GM19043 (cell line): ENCODE measurements around the gene EIF4A3.
"Not testable (repeated sequence)": the region's sequence is repeated elsewhere in the genome, so short reads cannot be mapped to it uniquely, and the experiment has no call there.

Experiments
- ATAC-seq: cut with Tn5 transposase; IDR thresholded peaks from one replicate; pipeline ENCODE4 v1.9.1; 2021; ENCODE audit warnings: low read depth; ENCODE audit not compliant: unreplicated experiment

EIF4A3 gene

DNA sequence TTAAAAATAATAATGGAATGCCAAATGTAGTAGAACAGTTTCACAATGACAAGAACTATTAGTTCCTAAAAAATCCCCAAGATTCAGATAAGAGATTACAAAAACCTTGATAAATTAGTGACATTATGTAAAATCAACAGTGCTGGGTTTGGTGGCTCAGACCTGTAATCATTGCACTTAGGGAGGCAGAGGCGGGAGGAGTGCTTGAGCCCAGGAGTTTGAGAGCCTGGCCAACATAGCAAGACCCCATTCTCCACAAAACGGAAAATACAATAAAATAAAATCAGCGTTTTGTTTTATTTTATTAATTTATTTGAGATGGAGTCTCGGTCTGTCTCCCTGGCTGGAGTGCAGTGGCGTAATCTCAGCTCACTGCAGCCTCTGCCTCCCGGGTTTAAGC is 27.0 kb upstream of the EIF4A3 start:
- no peak for ATAC-seq

DNA sequence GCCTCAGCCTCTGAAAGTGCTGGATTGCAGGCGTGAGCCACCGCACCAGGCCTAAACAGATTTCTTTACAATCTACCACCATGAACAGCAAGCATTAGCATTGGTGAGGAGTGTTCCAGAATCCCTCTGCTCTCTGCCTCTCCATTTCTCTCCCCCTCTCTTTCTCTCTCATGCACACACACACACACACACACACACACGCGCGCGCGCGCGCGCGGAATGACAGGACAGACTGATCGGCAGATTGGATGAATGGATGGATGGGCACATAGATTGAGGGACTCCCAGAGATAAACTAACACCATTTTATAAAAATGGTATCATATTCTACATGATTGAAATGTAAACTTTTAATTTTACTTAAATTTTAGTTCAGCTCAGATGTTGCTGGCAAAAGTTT is 26.2 kb upstream of the EIF4A3 start:
- no peak for ATAC-seq

DNA sequence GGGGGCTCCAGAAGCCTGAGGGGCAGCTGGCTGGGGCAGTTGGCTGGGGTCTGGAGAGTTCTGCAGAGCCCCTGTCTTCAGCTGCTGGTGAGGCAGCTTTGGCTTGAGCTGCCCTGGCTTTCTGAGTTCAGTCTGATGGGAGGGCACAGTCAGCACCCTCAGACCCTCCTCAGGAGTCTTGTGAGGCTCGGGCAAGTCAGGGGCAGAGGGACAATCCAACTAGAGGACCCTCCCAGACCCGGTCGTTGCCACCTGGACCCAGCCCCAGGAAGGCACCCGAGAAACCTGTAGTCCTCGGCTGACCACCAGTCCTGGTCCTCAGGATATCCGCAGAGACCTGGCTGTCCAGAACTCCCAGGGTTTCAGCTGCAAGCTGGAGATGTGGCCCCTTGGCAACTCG is 24.8 kb upstream of the EIF4A3 start:
- no peak for ATAC-seq

DNA sequence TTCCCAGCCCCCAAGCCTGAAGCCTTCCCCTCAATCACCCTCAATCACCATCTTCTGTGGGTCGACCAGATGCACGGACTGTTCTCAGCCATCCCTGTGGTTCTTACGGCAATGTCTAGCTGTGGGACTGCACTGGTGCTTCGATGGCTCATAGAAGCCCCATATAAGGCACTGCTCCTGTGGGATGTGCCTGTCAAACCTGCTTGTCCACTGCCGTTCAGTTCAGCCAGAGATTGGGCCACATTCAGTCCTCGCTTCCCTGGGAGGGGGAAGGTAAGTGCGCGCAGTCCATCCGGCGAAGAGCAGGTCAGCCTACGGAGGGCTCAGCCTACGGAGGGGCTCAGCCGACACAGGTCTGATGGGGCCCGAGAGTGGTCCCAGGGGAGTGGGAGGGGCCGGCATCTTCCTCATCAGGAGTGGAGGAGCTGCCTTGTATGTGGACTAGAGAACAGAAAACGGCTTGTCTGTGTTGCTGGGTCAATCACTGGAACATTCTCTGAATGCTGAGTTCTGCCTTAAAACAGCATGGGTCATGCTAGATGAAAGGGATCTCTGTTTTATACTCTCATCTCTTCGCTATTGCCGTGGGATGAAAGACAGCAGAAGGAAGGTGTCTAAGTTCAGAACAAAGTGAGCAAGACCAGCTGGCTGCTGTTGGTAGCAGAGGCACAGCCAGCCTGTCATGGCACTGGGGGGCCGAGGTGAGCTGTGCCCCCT is 23.0 kb upstream of the EIF4A3 start, which contains the start of gene CARD14:
CARD14 (plus strand) TSS at position 247 of the 717 bp plus-strand sequence. CDS start 11,409 bp downstream, outside the sequence.
- no peak for ATAC-seq

DNA sequence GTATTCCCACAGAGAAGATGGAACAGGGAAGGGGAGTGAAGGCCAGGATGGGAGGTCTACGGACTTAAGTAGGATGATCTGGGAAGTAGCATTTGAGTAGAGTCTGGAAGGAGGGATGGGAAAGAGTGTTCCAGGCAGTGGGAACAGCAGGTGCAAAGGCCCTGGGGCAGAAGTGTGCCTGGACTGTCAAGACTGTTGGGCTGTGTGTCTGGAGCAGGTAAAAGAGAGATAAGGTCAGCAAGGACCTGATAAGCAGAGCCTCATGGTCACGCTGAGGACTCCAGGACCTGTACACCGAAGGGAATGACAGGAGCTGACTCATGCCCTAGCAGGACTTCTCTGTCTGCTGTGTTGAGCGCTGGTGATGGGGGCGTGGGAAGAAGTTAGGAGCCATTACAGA is 22.2 kb upstream of the EIF4A3 start:
- no peak for ATAC-seq

GRCh38 chr17:80168371-80168770 is 21.4 kb upstream of the EIF4A3 start:
- no peak for ATAC-seq

DNA sequence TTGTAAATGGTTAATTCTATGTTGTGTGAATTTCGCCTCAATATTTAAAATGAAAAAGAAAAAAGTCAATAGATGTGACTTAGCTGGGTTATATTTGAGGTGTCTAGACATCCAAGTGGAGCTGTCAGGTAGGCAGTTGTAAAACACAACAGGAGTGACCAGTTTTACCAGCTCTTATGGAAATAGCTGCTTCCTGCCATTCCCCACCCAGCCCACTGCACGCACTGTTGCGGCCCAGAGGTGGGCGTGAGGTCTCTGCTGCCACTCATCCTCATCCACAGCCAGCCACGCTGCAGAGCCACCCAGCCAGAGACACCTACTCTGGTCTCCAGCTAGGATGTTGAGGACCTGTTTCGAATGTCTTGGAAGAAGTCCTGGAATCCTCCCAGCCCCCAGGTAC is 19.5 kb upstream of the EIF4A3 start:
- no peak for ATAC-seq

- no peak for ATAC-seq
These were observed 17.3 kb upstream of the EIF4A3 start for GRCh38 chr17:80164185-80164584.

DNA sequence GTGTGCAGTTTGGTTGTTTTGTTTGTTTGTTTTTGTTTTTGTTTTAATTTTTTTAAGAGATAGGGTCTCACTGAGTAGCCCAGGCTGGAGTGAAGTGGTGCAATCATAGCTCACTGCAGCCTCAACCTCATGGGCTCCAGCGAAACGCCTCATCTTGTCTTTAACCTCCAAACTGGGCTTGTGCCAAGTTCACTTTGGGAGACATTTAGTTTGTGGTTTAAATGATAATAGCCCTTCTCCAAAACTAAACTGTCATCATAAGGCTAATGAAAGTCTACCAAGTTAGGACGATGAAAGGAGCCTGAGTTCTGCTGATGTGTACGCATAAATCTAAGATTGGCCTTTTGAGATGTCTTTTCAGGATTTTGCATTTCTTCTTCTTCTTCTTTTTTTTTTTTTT is 16.4 kb upstream of the EIF4A3 start:
- ATAC-seq, result no peak

DNA sequence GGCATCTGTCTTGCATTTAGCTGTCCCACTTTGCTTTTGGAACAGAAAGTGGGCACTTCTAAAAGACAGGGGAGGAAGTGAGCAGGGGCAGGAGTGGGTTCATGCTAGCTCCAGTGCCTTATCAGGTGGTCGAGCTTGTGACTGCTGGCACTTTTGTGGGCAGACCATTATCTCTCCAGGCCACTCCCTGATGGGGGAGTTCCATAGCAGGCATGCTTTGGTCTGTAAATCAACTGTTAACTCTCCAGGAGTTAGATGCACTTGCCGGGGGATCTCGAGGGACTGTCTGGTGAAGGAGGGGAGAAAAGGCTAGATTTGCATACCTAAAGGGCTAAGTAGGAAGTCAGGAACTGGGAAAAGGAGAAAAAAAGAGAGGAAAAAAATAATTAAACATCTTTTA is 13.6 kb upstream of the EIF4A3 start:
- ATAC-seq, result no peak

- no peak for ATAC-seq
These were observed 11.9 kb upstream of the EIF4A3 start for GRCh38 chr17:80158846-80159245.

DNA sequence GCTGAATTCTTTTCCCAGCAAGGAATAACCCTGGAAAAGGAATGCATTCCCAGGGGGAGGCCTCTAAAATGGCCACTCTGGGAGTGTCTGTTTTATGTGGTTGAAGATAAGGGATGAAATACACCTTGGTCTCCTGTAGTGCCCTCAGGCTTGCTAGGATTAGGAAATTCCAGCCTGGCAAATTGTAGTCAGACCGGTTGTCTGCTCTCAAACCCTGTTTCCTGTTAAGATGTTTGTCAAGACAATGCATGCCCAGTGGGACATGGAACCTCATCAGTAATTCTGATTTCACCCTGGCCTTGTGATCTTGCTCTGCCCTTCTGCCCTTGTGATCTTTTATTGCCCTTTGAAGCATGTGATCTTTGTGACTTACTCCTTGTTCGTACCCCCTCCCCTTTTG is 8.7 kb upstream of the EIF4A3 start:
- ATAC-seq, result not testable (repeated sequence)

DNA sequence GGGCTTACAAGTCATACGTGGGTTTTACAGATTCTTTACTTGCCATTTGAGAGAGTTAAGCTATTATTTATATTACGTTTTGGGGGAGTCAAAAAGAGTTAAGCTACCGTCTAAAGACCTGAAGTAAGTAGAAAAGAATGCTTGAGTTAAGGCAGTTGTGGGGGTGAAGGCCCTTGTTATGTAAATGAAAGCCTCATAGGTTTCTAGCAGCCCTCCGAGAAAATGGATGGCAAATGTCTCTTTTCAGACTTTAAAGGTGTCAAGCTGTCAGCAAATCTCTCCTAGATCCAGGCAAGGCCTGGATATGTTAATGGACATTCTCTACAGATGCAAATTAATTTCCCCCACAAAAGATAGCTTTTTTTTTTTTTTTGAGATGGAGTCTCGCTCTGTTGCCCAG is 7.2 kb upstream of the EIF4A3 start:
- no peak for ATAC-seq

DNA sequence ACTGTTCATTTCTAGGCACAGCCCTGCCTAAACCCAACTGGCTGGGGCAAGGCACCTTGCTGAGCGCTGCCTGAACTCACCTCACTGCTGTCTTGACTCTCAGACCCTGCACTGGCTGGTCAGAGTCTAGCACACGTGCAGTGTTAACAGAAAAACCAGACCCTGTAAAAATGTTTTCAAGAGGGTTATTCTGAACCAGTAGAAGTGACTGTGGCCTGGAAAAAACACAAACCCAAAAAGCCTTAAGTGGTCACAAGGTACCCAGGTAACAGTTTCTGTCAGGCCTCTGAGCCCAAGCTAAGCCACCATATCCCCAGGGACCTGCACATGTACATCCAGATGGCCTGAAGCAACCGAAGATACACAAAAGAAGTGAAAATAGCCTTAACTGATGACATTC is 6.1 kb upstream of the EIF4A3 start:
- peak; percentile 53 for ATAC-seq

DNA sequence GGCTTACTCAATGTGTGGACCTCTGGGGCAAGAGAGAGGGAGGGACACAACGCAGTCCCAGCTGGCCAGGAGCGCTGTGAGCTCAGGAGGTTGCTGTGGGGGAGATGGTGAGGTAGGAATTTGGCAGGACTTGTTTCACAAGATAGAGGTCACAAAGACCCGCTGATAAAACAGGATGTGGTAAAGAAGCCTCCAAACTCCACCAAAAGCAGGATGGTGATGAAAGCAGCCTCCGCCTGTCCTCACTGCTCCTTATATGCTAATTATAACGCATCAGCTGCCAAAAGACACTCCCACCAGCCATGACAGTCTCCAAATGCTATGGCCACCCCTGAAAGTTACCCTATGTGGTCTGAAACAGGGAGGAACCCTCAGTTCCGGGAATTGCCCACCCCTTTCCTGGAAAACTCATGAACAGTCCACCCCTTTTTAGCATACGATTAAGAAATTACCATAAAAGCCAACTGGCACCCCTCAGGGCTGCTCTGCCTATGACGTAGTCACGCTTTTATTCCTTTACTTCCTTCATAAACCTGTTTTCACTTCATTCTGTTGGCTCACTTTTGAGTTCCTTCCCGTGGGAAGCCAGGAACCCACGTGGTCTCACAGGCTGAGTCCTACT is 5.3 kb upstream of the EIF4A3 start:
- no peak for ATAC-seq

DNA sequence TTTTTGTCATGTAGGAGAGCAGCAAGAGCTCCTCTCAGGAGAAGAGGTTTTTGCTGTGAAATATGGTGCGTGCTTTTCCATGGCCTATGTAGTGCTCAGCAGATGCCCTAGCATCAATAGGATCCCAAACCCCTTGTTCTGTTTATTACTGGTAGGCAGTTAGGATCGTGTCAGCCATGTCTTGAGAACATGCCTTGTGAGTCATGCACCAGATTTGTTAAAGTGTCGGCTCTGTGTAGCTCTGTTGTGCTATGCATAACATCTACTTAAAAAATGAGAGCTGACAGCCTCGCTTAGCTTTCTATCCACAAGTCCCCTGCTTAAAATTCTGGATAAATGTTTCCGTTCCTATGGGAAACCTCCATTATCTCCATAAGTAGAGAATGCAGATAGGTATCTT is 4.4 kb upstream of the EIF4A3 start:
- ATAC-seq, result no peak

DNA sequence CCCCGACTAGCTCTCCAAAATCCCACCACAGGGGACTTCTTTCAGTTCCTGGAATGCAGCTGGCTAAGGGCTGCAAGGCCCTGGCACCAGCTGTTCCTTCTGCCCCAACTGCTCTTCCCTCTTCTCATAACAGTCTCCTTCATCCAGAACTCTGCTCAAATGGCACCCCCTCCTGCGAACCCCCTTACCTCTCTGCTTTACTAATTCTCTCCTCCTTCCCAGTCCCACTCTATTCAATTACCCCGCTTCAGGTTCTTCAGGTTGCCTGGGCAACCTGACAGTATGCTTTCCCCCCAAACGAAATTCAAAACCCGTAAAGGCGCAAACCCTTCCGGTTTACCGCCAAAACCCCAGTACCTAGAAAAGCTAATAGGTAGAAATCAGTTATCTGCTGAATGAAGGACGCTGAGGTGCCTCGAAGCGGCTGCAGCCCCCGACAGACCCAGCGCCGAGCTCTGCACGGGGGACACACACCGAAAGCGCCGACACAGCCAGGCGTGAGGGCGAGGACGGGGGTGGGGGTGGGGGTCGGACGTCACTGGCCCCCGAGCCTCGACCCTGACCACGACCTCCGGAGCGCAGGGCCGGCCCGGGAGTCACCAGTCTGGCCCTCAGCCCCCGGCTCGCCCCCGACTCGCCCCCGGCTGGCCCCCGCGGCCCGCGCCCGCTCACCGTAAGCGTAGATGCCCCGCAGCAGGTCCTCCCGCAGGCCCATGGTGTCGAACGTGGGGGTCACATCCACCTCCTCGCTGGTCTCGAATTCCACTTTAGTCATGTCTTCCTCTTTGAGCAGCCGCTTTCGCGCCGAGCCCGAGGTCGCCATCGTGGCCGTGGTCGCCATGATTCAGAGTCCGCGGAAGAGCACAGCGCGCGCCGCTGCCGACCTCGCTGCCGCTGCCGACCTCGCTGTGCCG is 550 bp downstream of the EIF4A3 start:
- no peak for ATAC-seq

DNA sequence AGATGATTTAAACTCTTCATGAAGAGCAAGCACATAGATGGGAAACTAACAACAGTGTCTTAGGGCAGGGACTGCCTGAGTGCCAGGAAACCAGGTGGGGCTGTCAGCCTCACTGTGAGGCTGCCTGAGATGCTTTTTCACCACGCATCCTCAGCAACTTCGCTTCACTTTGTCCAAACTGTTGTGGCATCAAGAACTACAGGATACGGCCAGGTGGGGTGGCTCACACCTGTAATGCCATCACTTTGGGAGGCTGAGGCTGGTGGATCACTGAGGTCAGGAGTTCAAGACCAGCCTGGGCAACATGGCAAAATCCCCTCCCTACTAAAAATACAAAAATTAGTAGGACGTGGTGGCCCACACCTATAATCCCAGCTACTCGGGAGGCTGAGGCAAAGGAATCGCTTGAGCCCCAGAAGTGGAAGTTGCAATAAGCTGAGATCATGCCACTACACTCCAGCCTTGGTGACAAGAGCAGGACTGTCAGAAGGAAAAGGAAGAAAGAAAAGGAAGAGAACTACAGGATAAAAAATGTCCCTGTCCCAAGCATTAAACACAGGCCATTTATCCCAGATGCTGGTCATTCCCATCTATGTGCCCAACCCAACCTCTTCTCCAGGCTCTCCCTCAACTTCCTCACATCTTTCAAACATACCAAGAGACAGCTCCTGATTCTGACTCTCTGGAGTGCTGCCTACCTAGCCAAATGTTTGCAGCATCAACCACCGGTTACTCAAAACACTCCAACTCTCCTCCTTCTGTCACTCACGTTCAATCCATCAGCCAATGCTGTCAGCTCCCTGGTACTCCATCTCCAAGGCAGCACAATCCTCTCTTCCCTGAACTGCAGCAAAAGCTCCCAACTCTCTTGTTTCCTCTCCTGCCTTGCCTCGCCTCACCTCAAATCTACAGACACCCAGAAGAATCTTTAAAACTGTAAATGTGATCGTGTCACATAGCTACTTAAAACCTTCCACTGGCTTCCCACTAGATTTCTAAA is 1.6 kb downstream of the EIF4A3 start:
- no peak for ATAC-seq

DNA sequence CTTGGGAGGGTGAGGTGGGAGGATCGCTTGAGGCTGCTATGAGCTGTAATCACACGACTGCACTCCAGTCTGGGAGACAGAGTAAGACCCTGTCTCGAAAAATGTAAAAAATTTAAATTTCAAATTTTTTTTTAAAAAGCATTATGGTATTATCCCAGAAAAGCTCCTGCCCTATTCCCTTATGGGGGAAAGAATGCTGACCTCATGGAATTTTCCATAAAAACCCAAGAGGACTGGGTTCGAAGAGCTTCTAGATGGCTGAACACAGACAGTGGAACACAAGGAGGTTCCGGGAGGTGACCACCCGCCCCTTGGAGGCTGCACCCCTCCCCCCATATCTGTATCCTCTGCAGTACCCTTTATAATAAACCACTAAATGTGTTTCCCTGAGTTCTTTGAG is 4.0 kb downstream of the EIF4A3 start:
- no peak for ATAC-seq

- ATAC-seq, result no peak
These were observed 5.3 kb downstream of the EIF4A3 start for GRCh38 chr17:80141463-80142165.
